IMR-90 (cell line): ENCODE data around the gene C20orf173. TPM values are rescaled to one million over a fixed set of nuclear protein-coding genes. Genes with fewer than 3 reads are reported as not detected.

ENCODE experiments used
- ATAC-seq: fragments of 200-7000 bp; cut with Tn5 transposase; 2 replicates; pipeline ENCODE4 v1.9.1; 2020; ENCODE audit warnings: low read depth, mild to moderate bottlenecking, moderate library complexity
- BruUV-seq: library from RNA; stranded (reverse); fragments of 400-500 nt; replicated peaks from 2 replicates; lab custom pipeline; 2021; lab: Mats Ljungman, UMichigan
- CTCF ChIA-PET: fragments of 300-600 bp; formaldehyde crosslinking; extraction: SDS; loops from one replicate; lab custom pipeline; 2021; ENCODE audit warnings: antibody characterized with exemption; lab: Yijun Ruan, JAX
- POLR2A ChIA-PET: fragments of 300-600 bp; sonication (Branson Sonifier 250); formaldehyde crosslinking; loops from one replicate; lab custom pipeline; 2022; ENCODE audit warnings: antibody characterized with exemption; ENCODE audit not compliant: unreplicated experiment; lab: Charles Lee
- DNase-seq: peaks from one replicate; pipeline ENCODE4 v3.0.0; 2013
- H2AFZ ChIP-seq: replicated peaks from 2 replicates; pipeline ENCODE3; 2013; ENCODE audit warnings: low read length, mild to moderate bottlenecking; ENCODE audit not compliant: poor library complexity
- H2AK5ac ChIP-seq: 2 replicates; pipeline ENCODE4 v1.6.1; 2013; ENCODE audit warnings: low read depth, low read length, inconsistent platforms
- H2AK9ac ChIP-seq: replicated peaks from 2 replicates; pipeline ENCODE3; 2013; ENCODE audit warnings: mild to moderate bottlenecking, low read depth, low read length, moderate library complexity; ENCODE audit not compliant: poor library complexity
- H2BK120ac ChIP-seq: 2 replicates; pipeline ENCODE4 v1.6.1; 2013; ENCODE audit warnings: low read depth, low read length, inconsistent platforms
- H2BK15ac ChIP-seq: 3 replicates; pipeline ENCODE4 v1.6.1; 2013; ENCODE audit warnings: low read depth, low read length, inconsistent platforms
- H2BK20ac ChIP-seq: 2 replicates; pipeline ENCODE4 v1.6.1; 2013; ENCODE audit warnings: low read depth, mild to moderate bottlenecking, inconsistent platforms, low read length, moderate library complexity
- H2BK5ac ChIP-seq: 2 replicates; pipeline ENCODE4 v1.6.1; 2013; ENCODE audit warnings: mild to moderate bottlenecking, low read depth, low read length, inconsistent platforms; ENCODE audit not compliant: poor library complexity, severe bottlenecking
- H3K14ac ChIP-seq: replicated peaks from 2 replicates; pipeline ENCODE4 v1.6.1; 2013; ENCODE audit warnings: low read depth, low read length, inconsistent platforms
- H3K18ac ChIP-seq: 2 replicates; pipeline ENCODE4 v1.6.1; 2013; ENCODE audit warnings: low read depth, low read length, control low read depth
- H3K23ac ChIP-seq: 2 replicates; pipeline ENCODE4 v1.6.1; 2013; ENCODE audit warnings: low read depth, low read length, inconsistent platforms
- H3K27ac ChIP-seq: 2 replicates; pipeline ENCODE4 v1.5.1; 2013; ENCODE audit warnings: mild to moderate bottlenecking, control low read depth, low read length; ENCODE audit not compliant: insufficient read depth
- H3K27me3 ChIP-seq: 2 replicates; pipeline ENCODE4 v1.6.1; 2013; ENCODE audit warnings: low read length; ENCODE audit not compliant: control insufficient read depth, insufficient read depth
- H3K36me3 ChIP-seq: 2 replicates; pipeline ENCODE4 v1.6.1; 2013; ENCODE audit warnings: low read length, mixed read lengths; ENCODE audit not compliant: control insufficient read depth, insufficient read depth
- H3K4ac ChIP-seq: 2 replicates; pipeline ENCODE4 v1.6.1; 2013; ENCODE audit warnings: low read depth, low read length, inconsistent platforms
- H3K4me1 ChIP-seq: 2 replicates; pipeline ENCODE4 v1.6.1; 2013; ENCODE audit warnings: low read length, mixed read lengths; ENCODE audit not compliant: control insufficient read depth, insufficient read depth
- H3K4me2 ChIP-seq: 2 replicates; pipeline ENCODE4 v1.6.1; 2013; ENCODE audit warnings: low read depth, mild to moderate bottlenecking, control low read depth, low read length, moderate library complexity
- H3K4me3 ChIP-seq: 2 replicates; pipeline ENCODE4 v1.5.1; 2013; ENCODE audit warnings: low read depth, mild to moderate bottlenecking, control low read depth, low read length, moderate library complexity; ENCODE audit not compliant: insufficient read depth
- H3K56ac ChIP-seq: 2 replicates; pipeline ENCODE4 v1.6.1; 2013; ENCODE audit warnings: low read length, inconsistent platforms; ENCODE audit not compliant: insufficient read depth; ENCODE audit errors: extremely low read depth
- H3K79me1 ChIP-seq, 2 experiments: 2 replicates each; pipeline ENCODE4 v1.6.1; 2013; ENCODE audit warnings: low read length in 2 of 2, inconsistent platforms in 1 of 2, low read depth in 1 of 2
- H3K9ac ChIP-seq: 2 replicates; pipeline ENCODE4 v1.6.1; 2013; ENCODE audit warnings: low read depth, low read length, control low read depth
- H3K9me1 ChIP-seq: 2 replicates; pipeline ENCODE4 v1.6.1; 2013; ENCODE audit warnings: low read length, inconsistent platforms; ENCODE audit not compliant: insufficient read depth
- H3K9me3 ChIP-seq: 2 replicates; pipeline ENCODE4 v1.6.1; 2013; ENCODE audit warnings: low read length; ENCODE audit not compliant: control insufficient read depth, insufficient read depth
- H4K20me1 ChIP-seq: 2 replicates; pipeline ENCODE4 v1.6.1; 2013; ENCODE audit warnings: low read length, inconsistent platforms; ENCODE audit not compliant: insufficient read depth
- H4K5ac ChIP-seq: 2 replicates; pipeline ENCODE4 v1.6.1; 2013; ENCODE audit warnings: mild to moderate bottlenecking, low read depth, low read length, control low read depth
- H4K8ac ChIP-seq, 2 experiments: 2 replicates each; pipeline ENCODE4 v1.6.1; 2013; ENCODE audit warnings: low read depth in 2 of 2, low read length in 2 of 2, control low read depth in 1 of 2, inconsistent platforms in 1 of 2
- H4K91ac ChIP-seq: 2 replicates; pipeline ENCODE4 v1.6.1; 2013; ENCODE audit warnings: low read depth, low read length, inconsistent platforms; ENCODE audit not compliant: insufficient read depth
- BHLHE40 ChIP-seq: fragments of 150-350 bp; IDR thresholded peaks from 2 replicates; pipeline ENCODE4 v1.6.1; 2016; ENCODE audit warnings: mild to moderate bottlenecking, low read depth, low read length
- CEBPB ChIP-seq: IDR thresholded peaks from 2 replicates; pipeline ENCODE4 v1.6.1; 2012; ENCODE audit warnings: low read depth, low read length, improper control_type of control experiment
- CHD1 ChIP-seq: IDR thresholded peaks from 2 replicates; pipeline ENCODE4 v1.6.1; 2012; ENCODE audit warnings: low read depth, low read length, improper control_type of control experiment
- CTCF ChIP-seq: conservative IDR thresholded peaks from 2 replicates; pipeline ENCODE4 v1.5.1; 2012; ENCODE audit warnings: mild to moderate bottlenecking, low read depth, low read length, improper control_type of control experiment
- ELK1 ChIP-seq: fragments of 150-350 bp; IDR thresholded peaks from 2 replicates; pipeline ENCODE4 v1.6.1; 2016; ENCODE audit warnings: low read depth, mild to moderate bottlenecking, low read length, moderate library complexity, borderline replicate concordance
- FOS ChIP-seq: fragments of 150-350 bp; IDR thresholded peaks from 2 replicates; pipeline ENCODE4 v1.6.1; 2016; ENCODE audit warnings: low read depth, low read length
- MAFK ChIP-seq: IDR thresholded peaks from 2 replicates; pipeline ENCODE4 v1.6.1; 2012; ENCODE audit warnings: low read depth, low read length, improper control_type of control experiment
- MAZ ChIP-seq: IDR thresholded peaks from 2 replicates; pipeline ENCODE4 v1.6.1; 2012; ENCODE audit warnings: low read depth, mild to moderate bottlenecking, low read length, improper control_type of control experiment, moderate library complexity, borderline replicate concordance
- MXI1 ChIP-seq: IDR thresholded peaks from 2 replicates; pipeline ENCODE4 v1.6.1; 2012; ENCODE audit warnings: low read depth, mild to moderate bottlenecking, low read length, moderate library complexity, borderline replicate concordance
- NFE2L2 ChIP-seq: fragments of 150-350 bp; IDR thresholded peaks from 2 replicates; pipeline ENCODE4 v1.6.1; 2016; ENCODE audit warnings: low read depth, mild to moderate bottlenecking, low read length
- POLR2A ChIP-seq: IDR thresholded peaks from 2 replicates; pipeline ENCODE4 v1.6.1; 2012; ENCODE audit warnings: mild to moderate bottlenecking, low read depth, low read length
- RAD21 ChIP-seq: IDR thresholded peaks from 2 replicates; pipeline ENCODE4 v1.6.1; 2012; ENCODE audit warnings: low read length, improper control_type of control experiment
- RCOR1 ChIP-seq: IDR thresholded peaks from 2 replicates; pipeline ENCODE4 v1.6.1; 2012; ENCODE audit warnings: mild to moderate bottlenecking, low read length, improper control_type of control experiment; ENCODE audit not compliant: insufficient replicate concordance
- RFX5 ChIP-seq: IDR thresholded peaks from 2 replicates; pipeline ENCODE4 v1.8.0; 2012; ENCODE audit warnings: low read depth, mild to moderate bottlenecking, low read length, moderate library complexity
- SMC3 ChIP-seq: fragments of 150-350 bp; IDR thresholded peaks from 2 replicates; pipeline ENCODE4 v1.6.1; 2016; ENCODE audit warnings: low read depth, mild to moderate bottlenecking, antibody characterized with exemption, low read length, moderate library complexity
- USF2 ChIP-seq: fragments of 150-350 bp; IDR thresholded peaks from 2 replicates; pipeline ENCODE4 v1.6.1; 2017; ENCODE audit warnings: mild to moderate bottlenecking, antibody characterized with exemption, low read length, low read depth
- WGBS, 2 experiments: methylation state at CpG; one replicate each; pipeline versions ENCODE4 v1.1.5 to v1.1.7; 2013; ENCODE audit warnings: missing lambda C conversion rate in 2 of 2; ENCODE audit not compliant: insufficient read length in 1 of 2; ENCODE audit errors: extremely low coverage in 2 of 2; 5-methylcytosine and 5-hydroxymethylcytosine counted together
- dilution Hi-C: fragments of 300-500 bp; cut with HindIII; formaldehyde crosslinking; loops from one replicate; pipeline ENCODE4 v1.14.3; 2018; ENCODE audit warnings: low sequenced_read_pairs; ENCODE audit not compliant: unreplicated experiment
- in situ Hi-C: fragments of 300-500 bp; cut with MboI; formaldehyde crosslinking; loops from 3 replicates; pipeline ENCODE4 v1.14.3; 2019; ENCODE audit warnings: low sequenced_read_pairs, inconsistent platforms, mixed read lengths
- intact Hi-C: fragments of 100-400 bp; cut with micrococcal nuclease; formaldehyde crosslinking; loops from 2 replicates; pipeline ENCODE4 v1.10.0; 2022
- polyA plus RNA-seq, 3 experiments: library from polyadenylated mRNA; depleted of rRNA; stranded (reverse); fragments of >200 nt; gene quantifications; 2 replicates each; pipeline ENCODE4 v1.2.3, GENCODE V29; 2012; ENCODE audit warnings: low replicate concordance in 1 of 3
- total RNA-seq: library from RNA; depleted of rRNA; stranded (reverse); fragments of >200 nt; gene quantifications from 2 replicates; pipeline ENCODE4 v1.2.3, GENCODE V29; 2012

The C20orf173 gene
- total and polyA plus RNA-seq, 2 of the 4 experiments (the other 2 are of a cell fraction), result not detected

GRCh38 chr20:35496481-35496880, 33.0 kb downstream of the C20orf173 start:
- no peaks in the 10 kb centered on the region for H3K79me1 ChIP-seq
- no peak overlapping the region for H3K23ac ChIP-seq
- H2BK5ac ChIP-seq, result no peak overlapping the region
- no peak overlapping the region for H4K91ac ChIP-seq
- no peak overlapping the region for H2AK9ac ChIP-seq
- H3K56ac ChIP-seq, result no peak overlapping the region
- H3K4me2 ChIP-seq, result no peak overlapping the region
- H3K4me1 ChIP-seq, result no peaks in the 10 kb centered on the region
- H4K5ac ChIP-seq, result no peak overlapping the region
- no peak overlapping the region for H3K4ac ChIP-seq
- H3K4me3 ChIP-seq, result no peak overlapping the region
- in situ Hi-C loops (no loop called here), intact Hi-C loops (no loop called here), dilution Hi-C loops (no loop called here)
- ChIA-PET CTCF (no interaction called here), POLR2A (interaction anchor here (0.6 kb wide), 1 partner anchor 705 kb away, joined by 3 read pairs; no protein-coding TSS in a partner anchor)
- no peaks in the 10 kb centered on the region for H4K20me1 ChIP-seq
- 100% methylated on average over 2 of the region's 3 CpGs; no CpG with 5 or more reads in 1 of the 2 experiments for WGBS, 2 experiments
- BruUV-seq, result no TSS peak
- H3K14ac ChIP-seq, result no peak overlapping the region
- H2BK20ac ChIP-seq, result no peak overlapping the region
- DNase-seq (no peak), ATAC-seq (no peak)
- no peak overlapping the region for H2AFZ ChIP-seq
- no peak overlapping the region for H2BK120ac ChIP-seq
- no peaks in the 10 kb centered on the region for H3K9me1 ChIP-seq
- no peak overlapping the region for H2AK5ac ChIP-seq
- H3K9ac ChIP-seq, result no peak overlapping the region
- H3K27ac ChIP-seq, result no peak overlapping the region
- no peak overlapping the region for H3K18ac ChIP-seq
- TF ChIP-seq RAD21 (no peak), CEBPB (no peak), ELK1 (no peak), BHLHE40 (no peak), RCOR1 (no peak), NFE2L2 (no peak), USF2 (no peak), SMC3 (no peak), MAZ (no peak), CTCF (no peak), CHD1 (no peak), MXI1 (no peak), MAFK (no peak), POLR2A (no peak), RFX5 (no peak), FOS (no peak)
- H2BK15ac ChIP-seq, result no peak overlapping the region
- H4K8ac ChIP-seq, result no peak overlapping the region
- H3K9me3 ChIP-seq, result no peaks in the 10 kb centered on the region
- peaks cover 71% of the 10 kb centered on the region for H3K36me3 ChIP-seq
- H3K27me3 ChIP-seq, result no peaks in the 10 kb centered on the region
